Stimulated activated effector memory CD8-positive, alpha-beta T cell treated with anti-CD3 and anti-CD28 coated beads, Interleukin-12 subunit alpha, Interleukin-12 subunit beta, amount 100 ng/mL, for 72 hours (primary cell): ENCODE data around the gene UBE3B.
A peak's percentile ranks its signal among the peaks of the same experiment; 100 is the strongest.

Source experiments
- ATAC-seq: fragments of 150-1000 bp; cut with Tn5 transposase; 2 replicates; pipeline ENCODE4 v1.10.0; 2021
- DNase-seq, 2 donors: peaks; one replicate each; pipeline ENCODE4 v3.0.0; 2021 to 2022; ENCODE audit warnings: low spot score in 2 of 2
- H3K27ac Mint-ChIP-seq: one replicate; pipeline ENCODE4 v1.8.0; 2022; ENCODE audit warnings: mild to moderate bottlenecking, mixed read lengths
- H3K36me3 Mint-ChIP-seq: one replicate; pipeline ENCODE4 v1.8.0; 2022; ENCODE audit warnings: mild to moderate bottlenecking, mixed read lengths
- H3K4me1 Mint-ChIP-seq: one replicate; pipeline ENCODE4 v1.8.0; 2022; ENCODE audit warnings: mixed read lengths
- H3K4me3 Mint-ChIP-seq: one replicate; pipeline ENCODE4 v1.8.0; 2022; ENCODE audit warnings: mild to moderate bottlenecking, mixed read lengths
- H3K9me3 Mint-ChIP-seq: one replicate; pipeline ENCODE4 v1.8.0; 2022; ENCODE audit warnings: mixed read lengths

The UBE3B gene

GRCh38 chr12:109518820-109519665, 41.6 kb downstream of the UBE3B start:
- no peaks in the 10 kb centered on the region for H3K4me1 Mint-ChIP-seq
- ATAC-seq (peak; percentile 63), DNase-seq (peak; percentile 27 to 70)
- peaks cover 83% of the 10 kb centered on the region for H3K36me3 Mint-ChIP-seq
- H3K9me3 Mint-ChIP-seq = no peaks in the 10 kb centered on the region
- no peak overlapping the region for H3K4me3 Mint-ChIP-seq
- H3K27ac Mint-ChIP-seq = peak overlapping the region; percentile 73

- no peaks in the 10 kb centered on the region for H3K4me1 Mint-ChIP-seq
- ATAC-seq (no peak), DNase-seq (no peak)
- H3K4me3 Mint-ChIP-seq = no peak overlapping the region
- no peak overlapping the region for H3K27ac Mint-ChIP-seq
- H3K9me3 Mint-ChIP-seq = no peaks in the 10 kb centered on the region
- peaks cover 76% of the 10 kb centered on the region for H3K36me3 Mint-ChIP-seq
These were observed 42.4 kb downstream of the UBE3B start for GRCh38 chr12:109519787-109520186.

GRCh38 chr12:109521831-109522230, 44.4 kb downstream of the UBE3B start:
- H3K36me3 Mint-ChIP-seq = peaks cover 75% of the 10 kb centered on the region
- ATAC-seq (no peak), DNase-seq (no peak)
- no peaks in the 10 kb centered on the region for H3K4me1 Mint-ChIP-seq
- no peaks in the 10 kb centered on the region for H3K9me3 Mint-ChIP-seq
- H3K4me3 Mint-ChIP-seq = no peak overlapping the region
- no peak overlapping the region for H3K27ac Mint-ChIP-seq

GRCh38 chr12:109523071-109523470, 45.6 kb downstream of the UBE3B start:
- DNase-seq = no peak
- Mint-ChIP-seq H3K9me3 (no peaks in the 10 kb centered on the region), H3K27ac (peak overlapping the region; percentile 75), H3K4me3 (no peak overlapping the region), H3K4me1 (no peaks in the 10 kb centered on the region), H3K36me3 (peaks cover 67% of the 10 kb centered on the region)
- ATAC-seq = no peak

GRCh38 chr12:109523504-109523903, 46.1 kb downstream of the UBE3B start:
- no peak for DNase-seq
- ATAC-seq = no peak
- H3K36me3 Mint-ChIP-seq = peaks cover 67% of the 10 kb centered on the region
- H3K27ac Mint-ChIP-seq = peak overlapping the region; percentile 75
- H3K9me3 Mint-ChIP-seq = no peaks in the 10 kb centered on the region
- H3K4me3 Mint-ChIP-seq = no peak overlapping the region
- H3K4me1 Mint-ChIP-seq = no peaks in the 10 kb centered on the region

- Mint-ChIP-seq H3K4me3 (no peak overlapping the region), H3K36me3 (peaks cover 65% of the 10 kb centered on the region), H3K27ac (no peak overlapping the region), H3K4me1 (no peaks in the 10 kb centered on the region), H3K9me3 (no peaks in the 10 kb centered on the region)
- no peak for ATAC-seq
- no peak for DNase-seq
These were observed 47.2 kb downstream of the UBE3B start for GRCh38 chr12:109524466-109525278.

- ATAC-seq (no peak), DNase-seq (no peak)
- Mint-ChIP-seq H3K36me3 (peaks cover 66% of the 10 kb centered on the region), H3K27ac (no peak overlapping the region), H3K4me1 (no peaks in the 10 kb centered on the region), H3K4me3 (no peak overlapping the region), H3K9me3 (no peaks in the 10 kb centered on the region)
These were observed 47.8 kb downstream of the UBE3B start for GRCh38 chr12:109525279-109525585.

- H3K4me1 Mint-ChIP-seq = no peaks in the 10 kb centered on the region
- ATAC-seq (no peak), DNase-seq (no peak)
- no peak overlapping the region for H3K4me3 Mint-ChIP-seq
- no peak overlapping the region for H3K27ac Mint-ChIP-seq
- H3K9me3 Mint-ChIP-seq = no peaks in the 10 kb centered on the region
- H3K36me3 Mint-ChIP-seq = peaks cover 49% of the 10 kb centered on the region
These were observed 50.2 kb downstream of the UBE3B start for GRCh38 chr12:109527489-109528123.

- peak overlapping the region; percentile 48 for H3K27ac Mint-ChIP-seq
- ATAC-seq (no peak), DNase-seq (no peak)
- H3K4me1 Mint-ChIP-seq = no peaks in the 10 kb centered on the region
- H3K36me3 Mint-ChIP-seq = peaks cover 47% of the 10 kb centered on the region
- H3K9me3 Mint-ChIP-seq = no peaks in the 10 kb centered on the region
- no peak overlapping the region for H3K4me3 Mint-ChIP-seq
These were observed 52.5 kb downstream of the UBE3B start for GRCh38 chr12:109529691-109530640.

- Mint-ChIP-seq H3K9me3 (no peaks in the 10 kb centered on the region), H3K4me3 (no peak overlapping the region), H3K4me1 (no peaks in the 10 kb centered on the region), H3K36me3 (peaks cover 33% of the 10 kb centered on the region), H3K27ac (no peak overlapping the region)
- DNase-seq (no peak), ATAC-seq (no peak)
These were observed 54.0 kb downstream of the UBE3B start for GRCh38 chr12:109531411-109531810.

GRCh38 chr12:109532721-109533486, 55.5 kb downstream of the UBE3B start:
- ATAC-seq (no peak), DNase-seq (no peak)
- H3K36me3 Mint-ChIP-seq = peaks cover 34% of the 10 kb centered on the region
- H3K27ac Mint-ChIP-seq = no peak overlapping the region
- no peaks in the 10 kb centered on the region for H3K9me3 Mint-ChIP-seq
- H3K4me3 Mint-ChIP-seq = no peak overlapping the region
- H3K4me1 Mint-ChIP-seq = no peaks in the 10 kb centered on the region

GRCh38 chr12:109533487-109533740, 56.0 kb downstream of the UBE3B start:
- DNase-seq = no peak

GRCh38 chr12:109534456-109534855, 57.0 kb downstream of the UBE3B start:
- Mint-ChIP-seq H3K27ac (no peak overlapping the region), H3K4me3 (no peak overlapping the region), H3K4me1 (no peaks in the 10 kb centered on the region), H3K36me3 (peaks cover 24% of the 10 kb centered on the region), H3K9me3 (no peaks in the 10 kb centered on the region)
- DNase-seq (no peak), ATAC-seq (no peak)

More at GRCh38 chr12:109533487-109533740, 56.0 kb downstream of the UBE3B start:
- ATAC-seq = no peak
- peaks cover 29% of the 10 kb centered on the region for H3K36me3 Mint-ChIP-seq
- no peaks in the 10 kb centered on the region for H3K9me3 Mint-ChIP-seq
- H3K4me3 Mint-ChIP-seq = no peak overlapping the region
- no peak overlapping the region for H3K27ac Mint-ChIP-seq
- H3K4me1 Mint-ChIP-seq = no peaks in the 10 kb centered on the region

GRCh38 chr12:109535231-109535862, 57.9 kb downstream of the UBE3B start:
- DNase-seq (no peak), ATAC-seq (no peak)
- Mint-ChIP-seq H3K27ac (no peak overlapping the region), H3K4me1 (no peaks in the 10 kb centered on the region), H3K36me3 (peaks cover 16% of the 10 kb centered on the region), H3K9me3 (no peaks in the 10 kb centered on the region), H3K4me3 (no peak overlapping the region)
